HEK293 (cell line): ENCODE measurements around the gene CAND1.

Experiments
- CTCF ChIP-seq: fragments of 450-650 bp; formaldehyde crosslinking; IDR thresholded peaks from 2 replicates; pipeline ENCODE4 v1.5.1; 2016; ENCODE audit warnings: missing biosample characterization, missing genetic modification characterization
- TCF7L2 ChIP-seq: IDR thresholded peaks from 2 replicates; pipeline ENCODE4 v1.6.1; 2011; ENCODE audit warnings: low read depth, mild to moderate bottlenecking, inconsistent platforms, low read length, moderate library complexity, borderline replicate concordance
- ZNF184 ChIP-seq: fragments of 450-650 bp; IDR thresholded peaks from 2 replicates; pipeline ENCODE4 v1.5.1; 2018; ENCODE audit warnings: missing biosample characterization, mild to moderate bottlenecking, missing genetic modification characterization

DNA sequence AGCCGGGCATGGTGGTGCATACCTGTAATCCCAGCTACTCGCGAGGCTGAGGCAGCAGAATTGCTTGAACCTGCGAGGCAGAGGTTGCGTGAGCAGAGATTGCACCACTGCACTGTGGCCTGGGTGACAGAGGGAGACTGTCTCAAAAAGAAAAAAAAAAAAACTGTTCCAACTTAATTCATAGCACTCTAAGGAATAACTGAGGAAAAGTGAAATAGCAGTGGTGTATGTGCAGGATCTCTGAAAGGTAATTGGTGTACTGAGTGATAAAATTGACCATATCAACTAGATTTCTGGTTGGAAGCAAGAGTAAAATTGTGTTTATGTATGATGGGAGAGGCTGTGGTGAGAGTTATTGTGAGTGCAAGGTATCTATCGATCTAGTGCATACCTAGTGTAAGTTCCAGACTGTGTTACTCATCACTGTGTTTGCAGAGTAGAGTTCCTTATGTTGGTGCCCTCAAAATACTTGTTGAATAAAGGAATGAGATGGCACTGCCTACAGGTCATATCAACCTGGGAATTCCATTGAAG lies 6.3 kb downstream of the CAND1 start:
- TF ChIP-seq ZNF184 (tag by site-specific recombination), result no peak
- no peak for TF ChIP-seq TCF7L2
- TF ChIP-seq CTCF, result no peak
